ENCODE data around the gene CAT.
A peak's percentile ranks its signal among the peaks of the same experiment; 100 is the strongest.

The CAT gene

GRCh38 chr11:34438529-34439507 is at the start of gene CAT:
TSS of gene CAT (plus strand) at chr11:34438934. CDS start at chr11:34439014, 80 bp downstream.
- DNase-seq: peak; percentile 99 to 100
- TF ChIP-seq GATA1 (IDR thresholded peaks at IDR 0.05; ENCODE audit: low read depth, low read length) (peak; percentile 81), POLR2A (IDR thresholded peaks at IDR 0.05; ENCODE audit: low read length) (peak; percentile 99)

- no peak for TF ChIP-seq GATA1 (IDR thresholded peaks at IDR 0.05; ENCODE audit: low read depth, low read length)
- TF ChIP-seq POLR2A (IDR thresholded peaks at IDR 0.05; ENCODE audit: low read length): no peak
- DNase-seq: no peak
Measured at GRCh38 chr11:34394771-34395300, 43.9 kb upstream of the CAT start.

- no peak for TF ChIP-seq POLR2A (IDR thresholded peaks at IDR 0.05; ENCODE audit: low read length)
- TF ChIP-seq GATA1 (IDR thresholded peaks at IDR 0.05; ENCODE audit: low read depth, low read length): no peak
- no peak for DNase-seq
Measured at GRCh38 chr11:34395916-34396550, 42.7 kb upstream of the CAT start.

GRCh38 chr11:34397120-34397519 is 41.6 kb upstream of the CAT start:
- TF ChIP-seq POLR2A (IDR thresholded peaks at IDR 0.05; ENCODE audit: low read length): no peak
- no peak for TF ChIP-seq GATA1 (IDR thresholded peaks at IDR 0.05; ENCODE audit: low read depth, low read length)
- DNase-seq: peak in 1 of 2 experiments; percentile 36

GRCh38 chr11:34397811-34398210 is 40.9 kb upstream of the CAT start:
- TF ChIP-seq GATA1 (IDR thresholded peaks at IDR 0.05; ENCODE audit: low read depth, low read length) (no peak), POLR2A (IDR thresholded peaks at IDR 0.05; ENCODE audit: low read length) (no peak)

GRCh38 chr11:34403431-34403830 is 35.3 kb upstream of the CAT start:
- TF ChIP-seq POLR2A (IDR thresholded peaks at IDR 0.05; ENCODE audit: low read length): no peak
- no peak for TF ChIP-seq GATA1 (IDR thresholded peaks at IDR 0.05; ENCODE audit: low read depth, low read length)
- no peak for DNase-seq

More at GRCh38 chr11:34397811-34398210, 40.9 kb upstream of the CAT start:
- no peak for DNase-seq

GRCh38 chr11:34404280-34404679 is 34.5 kb upstream of the CAT start:
- TF ChIP-seq GATA1 (IDR thresholded peaks at IDR 0.05; ENCODE audit: low read depth, low read length): no peak
- TF ChIP-seq POLR2A (IDR thresholded peaks at IDR 0.05; ENCODE audit: low read length): no peak
- no peak for DNase-seq

- no peak for TF ChIP-seq GATA1 (IDR thresholded peaks at IDR 0.05; ENCODE audit: low read depth, low read length)
- no peak for TF ChIP-seq POLR2A (IDR thresholded peaks at IDR 0.05; ENCODE audit: low read length)
- DNase-seq: no peak
Measured at GRCh38 chr11:34405079-34405858, 33.5 kb upstream of the CAT start.

GRCh38 chr11:34406413-34406812 is 32.3 kb upstream of the CAT start:
- TF ChIP-seq POLR2A (IDR thresholded peaks at IDR 0.05; ENCODE audit: low read length) (no peak), GATA1 (IDR thresholded peaks at IDR 0.05; ENCODE audit: low read depth, low read length) (no peak)
- DNase-seq: no peak

- TF ChIP-seq GATA1 (IDR thresholded peaks at IDR 0.05; ENCODE audit: low read depth, low read length): no peak
- no peak for TF ChIP-seq POLR2A (IDR thresholded peaks at IDR 0.05; ENCODE audit: low read length)
- DNase-seq: no peak
Measured at GRCh38 chr11:34407121-34407813, 31.5 kb upstream of the CAT start.

- no peak for DNase-seq
- TF ChIP-seq GATA1 (IDR thresholded peaks at IDR 0.05; ENCODE audit: low read depth, low read length) (no peak), POLR2A (IDR thresholded peaks at IDR 0.05; ENCODE audit: low read length) (no peak)
Measured at GRCh38 chr11:34408580-34409172, 30.1 kb upstream of the CAT start.

- TF ChIP-seq GATA1 (IDR thresholded peaks at IDR 0.05; ENCODE audit: low read depth, low read length) (no peak), POLR2A (IDR thresholded peaks at IDR 0.05; ENCODE audit: low read length) (no peak)
- DNase-seq: no peak
Measured at GRCh38 chr11:34411111-34411510, 27.6 kb upstream of the CAT start.

GRCh38 chr11:34411791-34412190 is 26.9 kb upstream of the CAT start:
- TF ChIP-seq GATA1 (IDR thresholded peaks at IDR 0.05; ENCODE audit: low read depth, low read length) (no peak), POLR2A (IDR thresholded peaks at IDR 0.05; ENCODE audit: low read length) (no peak)
- no peak for DNase-seq

Data from erythroblast (primary cell).